Hematopoietic multipotent progenitor cell (in vitro differentiated cells): ENCODE measurements around the gene ABHD18. TPM values are rescaled to one million over a fixed set of nuclear protein-coding genes. Genes with fewer than 3 reads are reported as not detected.
"Not testable (repeated sequence)": the region's sequence is repeated elsewhere in the genome, so short reads cannot be mapped to it uniquely, and the experiment has no call there.

Experiments used
- DNase-seq, 3 donors: peaks; one replicate each; pipeline ENCODE4 v3.0.0-alpha.2; 2011 to 2015; ENCODE audit warnings: low read depth in 2 of 3, low spot score in 2 of 3
- total RNA-seq: library from RNA; depleted of rRNA; stranded (reverse); fragments of >200 nt; gene quantifications from one replicate; pipeline ENCODE4 v1.2.3, GENCODE V29; 2012

ABHD18 gene
- total RNA-seq, 1 donor = 7.5 TPM

- peak; percentile 32 to 68 (median 63) for DNase-seq
Observed at GRCh38 chr4:128061566-128062536, 96.6 kb downstream of the ABHD18 start.

- not testable (repeated sequence) for DNase-seq
Observed at GRCh38 chr4:128066453-128066820, 101.2 kb downstream of the ABHD18 start.

- DNase-seq = peak in 2 of 3 donors; percentile 16 to 41
Observed at GRCh38 chr4:128068918-128069317, 103.7 kb downstream of the ABHD18 start.

- DNase-seq = no peak
Observed at GRCh38 chr4:128076464-128076863, 111.3 kb downstream of the ABHD18 start.

Other genes starting within 250 kb of the ABHD18 start
- gene SLC25A31, start 235.0 kb upstream of the ABHD18 start, total RNA-seq = not detected
- gene HSPA4L, start 183.1 kb upstream of the ABHD18 start, total RNA-seq = 1.1 TPM
- 2.7 TPM for gene PLK4, start 84.5 kb upstream of the ABHD18 start, total RNA-seq
- gene MFSD8, start 233 bp upstream of the ABHD18 start, total RNA-seq = 14.0 TPM
- 6.7 TPM for gene LARP1B, start 95.9 kb downstream of the ABHD18 start, total RNA-seq